Trophoblast cell (in vitro differentiated cells and primary cell): ENCODE measurements around the gene IRAG1. TPM values are rescaled to one million over a fixed set of nuclear protein-coding genes. Genes with fewer than 3 reads are reported as not detected.

Experiments used
- DNase-seq, 2 donors: peaks; one replicate each; pipeline ENCODE4 v3.0.0-alpha.2; 2016
- H2AFZ ChIP-seq: 2 replicates; pipeline ENCODE4 v1.6.1; 2013; ENCODE audit warnings: low read length, moderate library complexity, mild to moderate bottlenecking; ENCODE audit not compliant: insufficient read depth, poor library complexity
- H2AK5ac ChIP-seq: 2 replicates; pipeline ENCODE4 v1.6.1; 2013; ENCODE audit warnings: mild to moderate bottlenecking, low read length
- H2BK120ac ChIP-seq: 2 replicates; pipeline ENCODE4 v1.6.1; 2013; ENCODE audit warnings: low read length, mild to moderate bottlenecking, moderate library complexity; ENCODE audit not compliant: insufficient read depth, poor library complexity
- H2BK12ac ChIP-seq: 2 replicates; pipeline ENCODE4 v1.6.1; 2013; ENCODE audit warnings: mild to moderate bottlenecking, low read length, moderate library complexity
- H2BK5ac ChIP-seq: 2 replicates; pipeline ENCODE4 v1.6.1; 2013; ENCODE audit warnings: low read length, low read depth, moderate library complexity, mild to moderate bottlenecking; ENCODE audit not compliant: poor library complexity
- H3K14ac ChIP-seq: 2 replicates; pipeline ENCODE4 v1.6.1; 2013; ENCODE audit warnings: mild to moderate bottlenecking, low read length
- H3K18ac ChIP-seq: 2 replicates; pipeline ENCODE4 v1.6.1; 2013; ENCODE audit warnings: mild to moderate bottlenecking, low read length
- H3K23ac ChIP-seq: 2 replicates; pipeline ENCODE4 v1.6.1; 2013; ENCODE audit warnings: low read length
- H3K27ac ChIP-seq: 2 replicates; pipeline ENCODE4 v1.5.1; 2013; ENCODE audit warnings: low read depth, mild to moderate bottlenecking, inconsistent platforms, low read length, moderate library complexity
- H3K27me3 ChIP-seq: 2 replicates; pipeline ENCODE4 v1.6.1; 2013; ENCODE audit warnings: inconsistent platforms, mild to moderate bottlenecking, low read length, moderate library complexity; ENCODE audit not compliant: insufficient read depth
- H3K36me3 ChIP-seq, 2 experiments: 1 replicate in 1 of 2; 2 replicates in 1 of 2; pipeline ENCODE4 v1.6.1; 2013; ENCODE audit warnings: low read length in 2 of 2, mild to moderate bottlenecking in 2 of 2, moderate library complexity in 1 of 2; ENCODE audit not compliant: insufficient read depth in 2 of 2, control insufficient read depth in 1 of 2
- H3K4ac ChIP-seq: 2 replicates; pipeline ENCODE4 v1.6.1; 2013; ENCODE audit warnings: low read depth, mild to moderate bottlenecking, low read length, moderate library complexity
- H3K4me1 ChIP-seq, 2 experiments: 1 replicate in 1 of 2; 2 replicates in 1 of 2; pipeline ENCODE4 v1.6.1; 2013; ENCODE audit warnings: low read length in 2 of 2, mild to moderate bottlenecking in 2 of 2, moderate library complexity in 1 of 2; ENCODE audit not compliant: insufficient read depth in 2 of 2, control insufficient read depth in 1 of 2
- H3K4me2 ChIP-seq: 2 replicates; pipeline ENCODE4 v1.6.1; 2013; ENCODE audit warnings: inconsistent platforms, mild to moderate bottlenecking, low read length, moderate library complexity
- H3K4me3 ChIP-seq: 2 replicates; pipeline ENCODE4 v1.5.1; 2013; ENCODE audit warnings: mild to moderate bottlenecking, low read depth, low read length, inconsistent platforms
- H3K79me1 ChIP-seq: one replicate; pipeline ENCODE4 v1.6.1; 2013; ENCODE audit warnings: low read length
- H3K79me2 ChIP-seq: 2 replicates; pipeline ENCODE4 v1.6.1; 2013; ENCODE audit warnings: low read length, mild to moderate bottlenecking; ENCODE audit not compliant: control insufficient read depth, insufficient read depth, poor library complexity
- H3K9ac ChIP-seq: 2 replicates; pipeline ENCODE4 v1.6.1; 2013; ENCODE audit warnings: mild to moderate bottlenecking, low read length
- H3K9me3 ChIP-seq: 2 replicates; pipeline ENCODE4 v1.6.1; 2013; ENCODE audit warnings: low read depth, mild to moderate bottlenecking, control low read depth, inconsistent platforms, low read length; ENCODE audit not compliant: insufficient read depth
- H4K12ac ChIP-seq: 2 replicates; pipeline ENCODE4 v1.6.1; 2013; ENCODE audit warnings: low read depth, mild to moderate bottlenecking, low read length, moderate library complexity
- H4K8ac ChIP-seq: 2 replicates; pipeline ENCODE4 v1.6.1; 2013; ENCODE audit warnings: low read depth, mild to moderate bottlenecking, low read length, moderate library complexity
- H4K91ac ChIP-seq: one replicate; pipeline ENCODE4 v1.6.1; 2013; ENCODE audit warnings: low read depth, mild to moderate bottlenecking, low read length, moderate library complexity
- WGBS: extraction: QIAGEN DNeasy Blood & Tissue Kit; methylation state at CpG from one replicate; pipeline ENCODE4 v1.1.7; 2013; ENCODE audit warnings: missing lambda C conversion rate; ENCODE audit not compliant: insufficient read length, insufficient coverage; ENCODE audit errors: extremely low coverage; 5-methylcytosine and 5-hydroxymethylcytosine counted together
- polyA plus RNA-seq: library from polyadenylated mRNA; stranded (reverse); fragments of 200-250 nt; gene quantifications from 2 replicates; pipeline ENCODE4 v1.2.3, GENCODE V29; 2013

IRAG1 gene
- polyA plus RNA-seq = 1.5 and 1.9 TPM in 2 replicates

GRCh38 chr11:10693509-10694081, at the start of gene IRAG1:
TSS of gene IRAG1 (minus strand) at chr11:10693755. CDS start at chr11:10693602, 153 bp downstream.
- DNase-seq = no peak
- H3K4me1 ChIP-seq = peaks cover 1 to 3% of the 10 kb centered on the region in 2 experiments
- H2BK12ac ChIP-seq = no peak within 1 kb of the TSS
- H3K18ac ChIP-seq = no peak within 1 kb of the TSS
- no peak within 1 kb of the TSS for H3K27ac ChIP-seq
- WGBS = no CpG with 5 or more reads among the region's 18 CpGs
- H3K27me3 ChIP-seq = no peaks in the 10 kb centered on the region
- no peak within 1 kb of the TSS for H3K4me3 ChIP-seq
- H3K4ac ChIP-seq = no peak within 1 kb of the TSS
- no peak within 1 kb of the TSS for H4K12ac ChIP-seq
- H3K14ac ChIP-seq = peak within 1 kb of the TSS; percentile 17
- no peak within 1 kb of the TSS for H4K8ac ChIP-seq
- no peaks in the 10 kb centered on the region for H3K9me3 ChIP-seq
- H4K91ac ChIP-seq = no peak within 1 kb of the TSS
- no peak within 1 kb of the TSS for H3K23ac ChIP-seq
- H2AK5ac ChIP-seq = peak within 1 kb of the TSS; percentile 42
- H2BK120ac ChIP-seq = no peak within 1 kb of the TSS
- H2BK5ac ChIP-seq = no peak within 1 kb of the TSS
- H3K79me2 ChIP-seq = no peaks in the 10 kb centered on the region
- H3K4me2 ChIP-seq = no peak within 1 kb of the TSS
- H2AFZ ChIP-seq = no peak within 1 kb of the TSS
- no peaks in the 10 kb centered on the region for H3K36me3 ChIP-seq
- H3K9ac ChIP-seq = no peak within 1 kb of the TSS
- no peaks in the 10 kb centered on the region for H3K79me1 ChIP-seq

- H3K4ac ChIP-seq = no peak overlapping the region
- no peak overlapping the region for H4K12ac ChIP-seq
- H3K18ac ChIP-seq = no peak overlapping the region
- no peak overlapping the region for H2BK120ac ChIP-seq
- no peak overlapping the region for H3K27ac ChIP-seq
- no peaks in the 10 kb centered on the region for H3K36me3 ChIP-seq
- no peak overlapping the region for H3K14ac ChIP-seq
- H2AK5ac ChIP-seq = no peak overlapping the region
- no peak overlapping the region for H3K4me3 ChIP-seq
- no peak overlapping the region for H2AFZ ChIP-seq
- no CpG with 5 or more reads among the region's 9 CpGs for WGBS
- H4K91ac ChIP-seq = no peak overlapping the region
- H3K4me1 ChIP-seq = peaks cover 0 to 3% of the 10 kb centered on the region in 2 experiments
- H2BK12ac ChIP-seq = no peak overlapping the region
- no peaks in the 10 kb centered on the region for H3K27me3 ChIP-seq
- H3K4me2 ChIP-seq = no peak overlapping the region
- peak; percentile 55 to 65 for DNase-seq
- H2BK5ac ChIP-seq = no peak overlapping the region
- H3K9ac ChIP-seq = no peak overlapping the region
- no peaks in the 10 kb centered on the region for H3K79me2 ChIP-seq
- H4K8ac ChIP-seq = no peak overlapping the region
- no peaks in the 10 kb centered on the region for H3K79me1 ChIP-seq
- H3K9me3 ChIP-seq = no peaks in the 10 kb centered on the region
- no peak overlapping the region for H3K23ac ChIP-seq
Measured at GRCh38 chr11:10742460-10743208, 49.1 kb upstream of the IRAG1 start.

GRCh38 chr11:10735481-10736475, 42.2 kb upstream of the IRAG1 start:
- Histone ChIP-seq H3K4me1 (peaks cover 0 to 2% of the 10 kb centered on the region in 2 experiments), H3K27me3 (peaks cover 3% of the 10 kb centered on the region), H2AK5ac (no peak overlapping the region), H2AFZ (peak overlapping the region; percentile 99), H2BK120ac (peak overlapping the region; percentile 88), H3K18ac (peak overlapping the region; percentile 80), H4K8ac (peak overlapping the region; percentile 93), H3K27ac (no peak overlapping the region), H3K36me3 (no peaks in the 10 kb centered on the region), H3K4me2 (peak overlapping the region; percentile 52), H4K12ac (no peak overlapping the region), H2BK12ac (peak overlapping the region; percentile 89), H3K79me2 (no peaks in the 10 kb centered on the region), H2BK5ac (peak overlapping the region; percentile 33), H3K14ac (peak overlapping the region; percentile 58), H3K9ac (no peak overlapping the region), H3K9me3 (peaks cover 2% of the 10 kb centered on the region), H4K91ac (peak overlapping the region; percentile 90), H3K4me3 (no peak overlapping the region), H3K79me1 (no peaks in the 10 kb centered on the region), H3K4ac (peak overlapping the region; percentile 76), H3K23ac (no peak overlapping the region)
- no CpG with 5 or more reads among the region's 21 CpGs for WGBS
- DNase-seq = peak; percentile 92 to 95

- H3K4me3 ChIP-seq = no peak overlapping the region
- no peak overlapping the region for H2AK5ac ChIP-seq
- no peak overlapping the region for H3K4me2 ChIP-seq
- H3K18ac ChIP-seq = no peak overlapping the region
- no peak overlapping the region for H4K8ac ChIP-seq
- peaks cover 2% of the 10 kb centered on the region for H3K9me3 ChIP-seq
- H3K23ac ChIP-seq = no peak overlapping the region
- DNase-seq = no peak
- peaks cover 3% of the 10 kb centered on the region for H3K27me3 ChIP-seq
- H3K79me1 ChIP-seq = peaks cover 2% of the 10 kb centered on the region
- H2AFZ ChIP-seq = no peak overlapping the region
- H3K4me1 ChIP-seq = peaks cover 0 to 2% of the 10 kb centered on the region in 2 experiments
- H3K9ac ChIP-seq = no peak overlapping the region
- no peak overlapping the region for H2BK120ac ChIP-seq
- no peak overlapping the region for H4K12ac ChIP-seq
- no peak overlapping the region for H2BK5ac ChIP-seq
- H3K27ac ChIP-seq = no peak overlapping the region
- no peak overlapping the region for H4K91ac ChIP-seq
- H3K14ac ChIP-seq = no peak overlapping the region
- no peak overlapping the region for H2BK12ac ChIP-seq
- H3K79me2 ChIP-seq = no peaks in the 10 kb centered on the region
- H3K4ac ChIP-seq = no peak overlapping the region
- no peaks in the 10 kb centered on the region for H3K36me3 ChIP-seq
- WGBS = no CpG with 5 or more reads among the region's 3 CpGs
Measured at GRCh38 chr11:10731064-10731680, 37.6 kb upstream of the IRAG1 start.
